HCT116 (cell line): ENCODE results near the gene EGFLAM. TPM values are rescaled to one million over a fixed set of nuclear protein-coding genes. Genes with fewer than 3 reads are reported as not detected.

Experiments
- ATAC-seq: fragments of 200-7000 bp; cut with Tn5 transposase; 2 replicates; pipeline ENCODE4 v1.9.1; 2020; ENCODE audit warnings: mild to moderate bottlenecking, moderate library complexity
- BruUV-seq: library from RNA; stranded (reverse); fragments of 400-500 nt; replicated peaks from 2 replicates; lab custom pipeline; 2021; lab: Mats Ljungman, UMichigan
- CTCF ChIA-PET: fragments of 300-600 bp; sonication (Branson Sonifier 250); formaldehyde crosslinking; loops from one replicate; lab custom pipeline; 2021; ENCODE audit warnings: antibody characterized with exemption; lab: Charles Lee
- POLR2A ChIA-PET: fragments of 300-600, 350-600 bp; sonication (Branson Sonifier 250); formaldehyde crosslinking; loops from one replicate; lab custom pipeline; 2021; ENCODE audit warnings: antibody characterized with exemption; lab: Charles Lee
- RAD21 ChIA-PET, 2 experiments: fragments of 300-600 bp; sonication (Branson Sonifier 250); formaldehyde crosslinking; loops; one replicate each; lab custom pipeline; 2023; ENCODE audit warnings: low total read pairs in 2 of 2; ENCODE audit not compliant: uncharacterized antibody in 2 of 2, unreplicated experiment in 2 of 2, low non-redundant PET in 1 of 2; lab: Charles Lee
- DNase-seq: peaks from one replicate; pipeline ENCODE4 v3.0.0-alpha.2; 2010; ENCODE audit warnings: low read depth, low spot score
- H2AFZ ChIP-seq: fragments of 200-600 bp; shearing (Covaris generic), sonication (generic); 2 replicates; pipeline ENCODE4 v1.6.1; 2017; ENCODE audit warnings: low read depth, mixed run types, mixed read lengths, antibody characterized with exemption, low read length; ENCODE audit not compliant: poor library complexity, severe bottlenecking
- H3K27ac ChIP-seq: 2 replicates; pipeline ENCODE4 v1.5.1; 2012; ENCODE audit warnings: low read depth, low read length
- H3K27me3 ChIP-seq: fragments of 200-600 bp; sonication (generic); 2 replicates; pipeline ENCODE4 v1.6.1; 2016; ENCODE audit warnings: mixed run types, low read length, mixed read lengths; ENCODE audit not compliant: insufficient read depth
- H3K36me3 ChIP-seq, 2 experiments: fragments of 200-500 bp in 1 of 2; fragments of 200-600 bp in 1 of 2; sonication (Bioruptor generic) in 1 of 2; sonication (generic) in 1 of 2; 2 replicates each; pipeline versions ENCODE4 v1.5.1 to v1.6.1; 2014 to 2016; ENCODE audit warnings: low read length in 2 of 2, inconsistent platforms in 1 of 2, mixed read lengths in 1 of 2, mixed run types in 1 of 2; ENCODE audit not compliant: insufficient read depth in 2 of 2, control insufficient read depth in 1 of 2
- H3K4me1 ChIP-seq, 2 experiments: fragments of 200-600 bp in 1 of 2; sonication (generic) in 1 of 2; 2 replicates each; pipeline versions ENCODE4 v1.5.1 to v1.6.1; 2012 to 2017; ENCODE audit warnings: low read length in 2 of 2, inconsistent platforms in 1 of 2, mild to moderate bottlenecking in 1 of 2, mixed read lengths in 1 of 2, mixed run types in 1 of 2, moderate library complexity in 1 of 2; ENCODE audit not compliant: insufficient read depth in 2 of 2, control insufficient read depth in 1 of 2
- H3K4me2 ChIP-seq: fragments of 200-600 bp; sonication (generic); 2 replicates; pipeline ENCODE4 v1.6.1; 2017; ENCODE audit warnings: mixed run types, low read length, mixed read lengths
- H3K4me3 ChIP-seq, 2 experiments: fragments of 200-600 bp in 1 of 2; sonication (generic) in 1 of 2; replicated peaks in 1 of 2; 2 replicates each; pipeline ENCODE4 v1.5.1; 2011 to 2016; ENCODE audit warnings: low read length in 2 of 2, control low read depth in 1 of 2, low read depth in 1 of 2, mild to moderate bottlenecking in 1 of 2, mixed read lengths in 1 of 2, mixed run types in 1 of 2
- H3K79me2 ChIP-seq: fragments of 200-600 bp; sonication (generic); 2 replicates; pipeline ENCODE4 v1.6.1; 2017; ENCODE audit warnings: mild to moderate bottlenecking, mixed run types, low read length, moderate library complexity, mixed read lengths; ENCODE audit not compliant: insufficient read depth
- H3K9ac ChIP-seq: fragments of 200-600 bp; sonication (generic); 2 replicates; pipeline ENCODE4 v1.6.1; 2016; ENCODE audit warnings: low read length, mixed read lengths
- H3K9me2 ChIP-seq: fragments of 200-600 bp; sonication (generic), shearing (Covaris generic); 2 replicates; pipeline ENCODE4 v1.6.1; 2017; ENCODE audit warnings: mixed run types, mild to moderate bottlenecking, moderate library complexity; ENCODE audit not compliant: insufficient read depth
- H3K9me3 ChIP-seq, 2 experiments: fragments of 200-500 bp in 1 of 2; fragments of 200-600 bp in 1 of 2; sonication (Bioruptor generic) in 1 of 2; sonication (generic) in 1 of 2; 2 replicates each; pipeline ENCODE4 v1.6.1; 2014 to 2017; ENCODE audit warnings: low read length in 2 of 2, mixed read lengths in 2 of 2, inconsistent platforms in 1 of 2, low read depth in 1 of 2, mild to moderate bottlenecking in 1 of 2, mixed run types in 1 of 2, moderate library complexity in 1 of 2; ENCODE audit not compliant: control insufficient read depth in 1 of 2, insufficient read depth in 1 of 2
- H4K20me1 ChIP-seq: fragments of 200-600 bp; sonication (generic), shearing (Covaris generic); 2 replicates; pipeline ENCODE4 v1.6.1; 2017; ENCODE audit warnings: mixed run types, mild to moderate bottlenecking, moderate library complexity; ENCODE audit not compliant: insufficient read depth
- ATF3 ChIP-seq: IDR thresholded peaks from 2 replicates; pipeline ENCODE4 v1.6.1; 2012
- CBX3 ChIP-seq: IDR thresholded peaks from 2 replicates; pipeline ENCODE4 v1.6.1; 2012; ENCODE audit warnings: low read depth
- CEBPB ChIP-seq: IDR thresholded peaks from 2 replicates; pipeline ENCODE4 v1.6.1; 2012; ENCODE audit warnings: low read depth
- EGR1 ChIP-seq: IDR thresholded peaks from 2 replicates; pipeline ENCODE4 v1.6.1; 2012; ENCODE audit warnings: low read depth
- ELF1 ChIP-seq: IDR thresholded peaks from 2 replicates; pipeline ENCODE4 v1.6.1; 2012; ENCODE audit warnings: low read depth, borderline replicate concordance
- EZH2 ChIP-seq: fragments of 200-600 bp; sonication (generic); IDR thresholded peaks from 2 replicates; pipeline ENCODE4 v1.6.1; 2017; ENCODE audit warnings: antibody characterized with exemption, mixed run types
- EZH2phosphoT487 ChIP-seq: fragments of 200-600 bp; IDR thresholded peaks from 2 replicates; pipeline ENCODE4 v1.6.1; 2018; ENCODE audit warnings: antibody characterized with exemption, borderline replicate concordance
- FOSL1 ChIP-seq: IDR thresholded peaks from 2 replicates; pipeline ENCODE4 v1.6.1; 2012; ENCODE audit warnings: low read depth
- JUND ChIP-seq: IDR thresholded peaks from 2 replicates; pipeline ENCODE4 v1.6.1; 2012
- MAX ChIP-seq: IDR thresholded peaks from 2 replicates; pipeline ENCODE4 v1.6.1; 2012
- POLR2A ChIP-seq: IDR thresholded peaks from 2 replicates; pipeline ENCODE4 v1.7.0; 2011; ENCODE audit warnings: borderline replicate concordance; ENCODE audit not compliant: insufficient read depth, insufficient read length; ENCODE audit errors: extremely low read depth
- POLR2AphosphoS5 ChIP-seq: IDR thresholded peaks from 2 replicates; pipeline ENCODE4 v1.6.1; 2011; ENCODE audit warnings: mild to moderate bottlenecking, low read depth, low read length, moderate library complexity
- RAD21 ChIP-seq: IDR thresholded peaks from 2 replicates; pipeline ENCODE4 v1.6.1; 2012; ENCODE audit warnings: low read depth, mild to moderate bottlenecking
- SP1 ChIP-seq: IDR thresholded peaks from 2 replicates; pipeline ENCODE4 v1.6.1; 2012; ENCODE audit warnings: low read depth
- SRF ChIP-seq: IDR thresholded peaks from 2 replicates; pipeline ENCODE4 v1.6.1; 2012; ENCODE audit warnings: low read depth
- TCF7L2 ChIP-seq: IDR thresholded peaks from 2 replicates; pipeline ENCODE4 v1.7.0; 2011; ENCODE audit warnings: borderline replicate concordance, inconsistent platforms; ENCODE audit not compliant: insufficient read depth, insufficient read length; ENCODE audit errors: extremely low read depth
- ZNF274 ChIP-seq: fragments of 200-500 bp; sonication (Bioruptor generic); IDR thresholded peaks from 2 replicates; pipeline ENCODE4 v1.6.1; 2014; ENCODE audit warnings: mild to moderate bottlenecking, low read depth, low read length, inconsistent platforms
- intact Hi-C: fragments of 100-400 bp; cut with micrococcal nuclease; formaldehyde crosslinking; loops from 2 replicates; pipeline ENCODE4 v1.10.0; 2022
- total RNA-seq: library from RNA; stranded (reverse); gene quantifications from one replicate; pipeline ENCODE4 v1.2.1, GENCODE V29; 2021; ENCODE audit not compliant: unreplicated experiment
- TF ChIP-seq, protein P1 (sequence below): IDR thresholded peaks from 2 replicates; pipeline ENCODE4 v1.6.1; 2011; ENCODE audit warnings: mild to moderate bottlenecking, low read length, moderate library complexity; ENCODE audit not compliant: insufficient replicate concordance; ENCODE audit errors: extremely low read depth

The EGFLAM gene
- total RNA-seq, 1 experiment from 2014 or later: not detected

DNA sequence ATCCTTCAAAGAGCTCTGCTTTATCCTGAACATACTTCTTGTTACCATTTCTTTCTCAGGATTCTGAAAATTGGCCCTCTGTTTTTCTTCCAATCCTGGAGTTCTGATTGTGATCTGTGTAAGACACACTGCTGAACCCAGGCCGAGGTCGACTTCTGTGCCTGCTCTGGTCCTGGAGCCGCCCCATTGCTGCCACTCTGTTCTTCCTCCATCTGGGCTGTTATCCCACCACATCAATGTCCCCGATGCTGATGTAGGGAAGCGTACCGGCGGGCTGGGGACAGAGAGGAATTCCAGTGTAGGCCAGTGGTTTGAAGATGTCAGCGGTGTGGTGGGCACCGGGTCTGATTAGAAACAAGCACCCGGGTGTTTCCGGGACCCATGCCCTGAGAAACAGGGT lies 195.6 kb downstream of the EGFLAM start:
- Histone ChIP-seq H3K27ac (no peak overlapping the region), H3K9ac (no peak overlapping the region), H3K4me1 (no peaks in the 10 kb centered on the region), H4K20me1 (no peaks in the 10 kb centered on the region)
- TF ChIP-seq ZNF274: no peak
- TF ChIP-seq CBX3: no peak
- TF ChIP-seq, protein P1, sequence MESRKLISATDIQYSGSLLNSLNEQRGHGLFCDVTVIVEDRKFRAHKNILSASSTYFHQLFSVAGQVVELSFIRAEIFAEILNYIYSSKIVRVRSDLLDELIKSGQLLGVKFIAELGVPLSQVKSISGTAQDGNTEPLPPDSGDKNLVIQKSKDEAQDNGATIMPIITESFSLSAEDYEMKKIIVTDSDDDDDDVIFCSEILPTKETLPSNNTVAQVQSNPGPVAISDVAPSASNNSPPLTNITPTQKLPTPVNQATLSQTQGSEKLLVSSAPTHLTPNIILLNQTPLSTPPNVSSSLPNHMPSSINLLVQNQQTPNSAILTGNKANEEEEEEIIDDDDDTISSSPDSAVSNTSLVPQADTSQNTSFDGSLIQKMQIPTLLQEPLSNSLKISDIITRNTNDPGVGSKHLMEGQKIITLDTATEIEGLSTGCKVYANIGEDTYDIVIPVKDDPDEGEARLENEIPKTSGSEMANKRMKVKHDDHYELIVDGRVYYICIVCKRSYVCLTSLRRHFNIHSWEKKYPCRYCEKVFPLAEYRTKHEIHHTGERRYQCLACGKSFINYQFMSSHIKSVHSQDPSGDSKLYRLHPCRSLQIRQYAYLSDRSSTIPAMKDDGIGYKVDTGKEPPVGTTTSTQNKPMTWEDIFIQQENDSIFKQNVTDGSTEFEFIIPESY: no peak
- no peak for TF ChIP-seq EZH2phosphoT487
- no peak for TF ChIP-seq ELF1
- no peak for TF ChIP-seq FOSL1
- TF ChIP-seq TCF7L2: no peak
- TF ChIP-seq RAD21: no peak
- TF ChIP-seq CEBPB: no peak
- no peak for TF ChIP-seq MAX
- TF ChIP-seq EZH2: no peak
- no peak for TF ChIP-seq JUND
- TF ChIP-seq POLR2A: no peak
- no peak for TF ChIP-seq ATF3
- TF ChIP-seq EGR1: no peak
- no peak for TF ChIP-seq POLR2AphosphoS5
- TF ChIP-seq SP1: no peak
- no peak for TF ChIP-seq SRF
- TF ChIP-seq, all 23 proteins: peak for 0
- H3K36me3 ChIP-seq: no peaks in the 10 kb centered on the region
- ChIA-PET CTCF (interaction anchor here (1.2 kb wide), 1 partner anchor 12 kb away, joined by 4 read pairs; no protein-coding TSS in a partner anchor), POLR2A (no interaction called here), RAD21 (no interaction called here)
- no TSS peak for BruUV-seq
- no peaks in the 10 kb centered on the region for H3K9me2 ChIP-seq
- no peak overlapping the region for H3K4me3 ChIP-seq
- no peak overlapping the region for H2AFZ ChIP-seq
- DNase-seq (no peak), ATAC-seq (no peak)
- no peaks in the 10 kb centered on the region for H3K27me3 ChIP-seq
- intact Hi-C loops: no loop called here
- H3K4me2 ChIP-seq: no peak overlapping the region
- no peaks in the 10 kb centered on the region for H3K9me3 ChIP-seq
- H3K79me2 ChIP-seq: no peaks in the 10 kb centered on the region
